Liver (tissue), 9 donors: ENCODE data around the gene ST3GAL3. TPM values are rescaled to one million over a fixed set of nuclear protein-coding genes. Genes with fewer than 3 reads are reported as not detected.

Experiments
- DNase-seq: peaks from one replicate; pipeline ENCODE4 v3.0.0-alpha.2; 2017; ENCODE audit warnings: low spot score
- H3K27ac ChIP-seq, 2 donors: one replicate each; pipeline ENCODE4 v1.7.0; 2013; ENCODE audit warnings: inconsistent platforms in 2 of 2, low read length in 2 of 2, control low read depth in 1 of 2, low read depth in 1 of 2, mild to moderate bottlenecking in 1 of 2
- H3K27me3 ChIP-seq, 4 donors: one replicate each; pipeline versions ENCODE4 v1.6.1 to v1.7.0; 2013; ENCODE audit warnings: low read length in 3 of 4, inconsistent platforms in 1 of 4, mild to moderate bottlenecking in 1 of 4, moderate library complexity in 1 of 4; ENCODE audit not compliant: control insufficient read depth in 4 of 4, insufficient read depth in 4 of 4
- H3K36me3 ChIP-seq, 4 donors: one replicate each; pipeline versions ENCODE4 v1.6.1 to v1.7.0; 2013; ENCODE audit warnings: low read length in 3 of 4, mild to moderate bottlenecking in 3 of 4, low read depth in 1 of 4, moderate library complexity in 1 of 4; ENCODE audit not compliant: control insufficient read depth in 4 of 4, insufficient read depth in 3 of 4
- H3K4me1 ChIP-seq, 4 donors: one replicate each; pipeline versions ENCODE4 v1.6.1 to v1.7.0; 2013; ENCODE audit warnings: low read length in 3 of 4, mild to moderate bottlenecking in 3 of 4, moderate library complexity in 1 of 4; ENCODE audit not compliant: control insufficient read depth in 4 of 4, insufficient read depth in 4 of 4
- H3K4me3 ChIP-seq, 3 donors: one replicate each; pipeline versions ENCODE4 v1.6.1 to v1.7.0; 2013; ENCODE audit warnings: low read length in 3 of 3, control low read depth in 1 of 3, low read depth in 1 of 3, mild to moderate bottlenecking in 1 of 3
- H3K9ac ChIP-seq, 2 donors: one replicate each; pipeline ENCODE4 v1.7.0; 2013; ENCODE audit warnings: low read length in 2 of 2, mild to moderate bottlenecking in 2 of 2, moderate library complexity in 2 of 2, control low read depth in 1 of 2, low read depth in 1 of 2
- H3K9me3 ChIP-seq, 4 donors: one replicate each; pipeline versions ENCODE4 v1.6.1 to v1.7.0; 2013; ENCODE audit warnings: low read length in 3 of 4; ENCODE audit not compliant: control insufficient read depth in 4 of 4
- ATF3 ChIP-seq: IDR thresholded peaks from 2 replicates; pipeline ENCODE4 v1.6.1; 2016; ENCODE audit warnings: antibody characterized with exemption
- CTCF ChIP-seq: fragments of 150-350 bp; IDR thresholded peaks from 2 replicates; pipeline ENCODE4 v1.5.1; 2017; ENCODE audit warnings: improper control_type of control experiment, low read depth, low read length; ENCODE audit not compliant: missing input control
- EGR1 ChIP-seq, 2 donors: IDR thresholded peaks; 2 replicates each; pipeline ENCODE4 v1.6.1; 2016 to 2018; ENCODE audit warnings: antibody characterized with exemption in 2 of 2, low read depth in 2 of 2
- FOXA1 ChIP-seq: IDR thresholded peaks from 2 replicates; pipeline ENCODE4 v1.6.1; 2016; ENCODE audit warnings: antibody characterized with exemption
- FOXA2 ChIP-seq: IDR thresholded peaks from 2 replicates; pipeline ENCODE4 v1.6.1; 2016; ENCODE audit warnings: antibody characterized with exemption
- GABPA ChIP-seq, 2 donors: IDR thresholded peaks in 1 of 2; conservative IDR thresholded peaks in 1 of 2; 2 replicates each; pipeline ENCODE4 v1.6.1; 2016; ENCODE audit warnings: antibody characterized with exemption in 2 of 2, mild to moderate bottlenecking in 1 of 2, moderate library complexity in 1 of 2
- HNF4A ChIP-seq, 2 donors: conservative IDR thresholded peaks; 2 replicates each; pipeline ENCODE4 v1.6.1; 2016; ENCODE audit warnings: antibody characterized with exemption in 2 of 2, mild to moderate bottlenecking in 2 of 2
- HNF4G ChIP-seq: IDR thresholded peaks from 2 replicates; pipeline ENCODE4 v1.6.1; 2016; ENCODE audit warnings: antibody characterized with exemption
- MAX ChIP-seq: IDR thresholded peaks from 2 replicates; pipeline ENCODE4 v1.6.1; 2016; ENCODE audit warnings: antibody characterized with exemption
- NR2F2 ChIP-seq: IDR thresholded peaks from 2 replicates; pipeline ENCODE4 v1.6.1; 2016; ENCODE audit warnings: antibody characterized with exemption
- RAD21 ChIP-seq, 2 donors: IDR thresholded peaks; 2 replicates each; pipeline ENCODE4 v1.6.1; 2016; ENCODE audit warnings: antibody characterized with exemption in 2 of 2, mild to moderate bottlenecking in 2 of 2
- REST ChIP-seq: IDR thresholded peaks from 2 replicates; pipeline ENCODE4 v1.6.1; 2016; ENCODE audit warnings: antibody characterized with exemption, mild to moderate bottlenecking
- RXRA ChIP-seq, 2 donors: IDR thresholded peaks; 2 replicates each; pipeline ENCODE4 v1.6.1; 2017 to 2018; ENCODE audit warnings: antibody characterized with exemption in 2 of 2, mild to moderate bottlenecking in 1 of 2
- SP1 ChIP-seq: IDR thresholded peaks from 2 replicates; pipeline ENCODE4 v1.6.1; 2018; ENCODE audit warnings: antibody characterized with exemption, mild to moderate bottlenecking
- TAF1 ChIP-seq: conservative IDR thresholded peaks from 2 replicates; pipeline ENCODE4 v1.6.1; 2016; ENCODE audit warnings: antibody characterized with exemption, mild to moderate bottlenecking
- YY1 ChIP-seq: IDR thresholded peaks from 2 replicates; pipeline ENCODE4 v1.6.1; 2016; ENCODE audit warnings: antibody characterized with exemption, mild to moderate bottlenecking
- ZBTB33 ChIP-seq: IDR thresholded peaks from 2 replicates; pipeline ENCODE4 v1.6.1; 2016; ENCODE audit warnings: antibody characterized with exemption
- WGBS: extraction: QIAGEN DNeasy Blood & Tissue Kit; methylation state at CpG from one replicate; pipeline ENCODE4 v1.1.7; 2013; 5-methylcytosine and 5-hydroxymethylcytosine counted together
- polyA plus RNA-seq, 2 donors: library from polyadenylated mRNA; stranded (reverse) in 1 of 2; unstranded in 1 of 2; fragments of 200-250 nt in 1 of 2; fragments of >200 nt in 1 of 2; fragmentation: Nextera tagmentation in 1 of 2; extraction: Ambion mirVana in 1 of 2; gene quantifications; one replicate each; pipeline versions ENCODE4 v1.2.1 to v1.2.3, GENCODE V29; 2013 to 2015
- total RNA-seq, 2 donors: library from RNA; depleted of rRNA; stranded (reverse); fragments of >200 nt; gene quantifications; one replicate each; pipeline ENCODE4 v1.2.3, GENCODE V29; 2014
- donor health status: healthy.
- donor health status: healthy.
- donor health status: healthy.
- donor health status: healthy.
- donor health status: healthy.

ST3GAL3 gene
- total and polyA plus RNA-seq, 4 donors = 4.9 to 11.4 (median 8.1) TPM

GRCh38 chr1:43711049-43711448 lies 3.7 kb downstream of the ST3GAL3 start:
- H3K9ac ChIP-seq = no peak overlapping the region
- H3K27ac ChIP-seq = no peak overlapping the region
- no peak for DNase-seq
- H3K4me1 ChIP-seq = peaks cover 0 to 26% (median 18%) of the 10 kb centered on the region in 4 donors
- TF ChIP-seq NR2F2 = no peak
- TF ChIP-seq SP1 = no peak
- WGBS = 90% methylated on average over 2 of the region's 2 CpGs
- peaks cover 0 to 4% (median 0%) of the 10 kb centered on the region in 4 donors for H3K36me3 ChIP-seq
- no peaks in the 10 kb centered on the region for H3K27me3 ChIP-seq
- H3K9me3 ChIP-seq = no peaks in the 10 kb centered on the region
- no peak overlapping the region for H3K4me3 ChIP-seq

- Histone ChIP-seq H3K9me3 (no peaks in the 10 kb centered on the region), H3K27me3 (no peaks in the 10 kb centered on the region), H3K4me3 (no peak overlapping the region), H3K4me1 (peaks cover 0 to 19% (median 11%) of the 10 kb centered on the region in 4 donors), H3K27ac (no peak overlapping the region), H3K36me3 (peaks cover 0 to 4% (median 0%) of the 10 kb centered on the region in 4 donors), H3K9ac (no peak overlapping the region)
- 93% methylated on average over 3 of the region's 3 CpGs for whole genome bisulfite sequencing
- TF ChIP-seq TAF1 (no peak), MAX (no peak), ATF3 (no peak), YY1 (no peak), EGR1 (IDR thresholded peaks at IDR 0.05; ENCODE audit: low read depth in 2 of 2) (no peak), SP1 (no peak), NR2F2 (no peak), REST (no peak), GABPA (IDR thresholded peaks at IDR 0.05 in 1 of 2, conservative IDR thresholded peaks at IDR 0.05 in 1 of 2) (no peak), FOXA1 (no peak), HNF4A (conservative IDR thresholded peaks at IDR 0.05) (no peak), ZBTB33 (no peak), FOXA2 (no peak), RAD21 (IDR thresholded peaks at IDR 0.05) (no peak), CTCF (no peak), HNF4G (no peak), RXRA (IDR thresholded peaks at IDR 0.05) (no peak)
- no peak for DNase-seq
Observed at GRCh38 chr1:43711524-43712386, 4.4 kb downstream of the ST3GAL3 start.
